Thyroid gland (tissue), 4 donors: Measurements from ENCODE around the gene LYRM4.

Experiments used
- POLR2A ChIP-seq, 2 donors: fragments of 450-650 bp; IDR thresholded peaks; one replicate each; pipeline ENCODE4 v1.6.1; 2017; ENCODE audit warnings: antibody characterized with exemption in 2 of 2, mild to moderate bottlenecking in 2 of 2, moderate library complexity in 1 of 2
- TF ChIP-seq, protein P1 (sequence below), 6 experiments: fragments of 200-600 bp in 3 of 6; fragments of 450-650 bp in 3 of 6; sonication (generic) in 3 of 6; IDR thresholded peaks; one replicate each; pipeline ENCODE4 v1.5.1; 2016 to 2019; ENCODE audit warnings: antibody characterized with exemption in 6 of 6, mild to moderate bottlenecking in 2 of 6, inconsistent platforms in 1 of 6, moderate library complexity in 1 of 6

DNA sequence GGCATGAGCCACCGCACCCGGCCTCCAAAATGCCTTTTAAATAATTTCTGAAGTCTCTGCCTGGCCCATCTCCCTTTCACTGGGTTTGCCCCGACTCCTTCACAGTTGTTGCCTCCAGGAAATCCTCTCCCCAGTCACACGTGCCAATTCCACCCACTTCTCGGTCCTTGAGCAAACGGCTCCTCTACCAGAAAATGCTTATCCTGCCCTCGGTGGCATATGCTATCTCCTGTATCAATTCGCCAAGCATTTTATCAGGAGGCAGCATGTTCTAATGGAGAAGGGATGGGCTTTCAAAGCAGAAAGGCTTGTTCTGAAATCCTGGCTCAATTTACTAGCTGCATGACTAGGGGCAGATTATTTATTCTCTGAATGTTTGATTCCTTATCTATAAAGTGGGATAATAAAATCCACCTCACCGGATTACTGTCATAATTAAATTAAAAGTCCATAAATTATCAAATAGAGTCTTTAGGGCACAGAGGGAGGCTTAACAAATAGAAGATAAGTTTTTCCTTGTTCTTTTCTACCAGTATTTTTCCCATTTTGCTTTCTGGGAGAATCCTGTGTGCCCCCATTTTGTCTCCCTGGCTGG is 109.3 kb downstream of the LYRM4 start:
- TF ChIP-seq, protein P1, sequence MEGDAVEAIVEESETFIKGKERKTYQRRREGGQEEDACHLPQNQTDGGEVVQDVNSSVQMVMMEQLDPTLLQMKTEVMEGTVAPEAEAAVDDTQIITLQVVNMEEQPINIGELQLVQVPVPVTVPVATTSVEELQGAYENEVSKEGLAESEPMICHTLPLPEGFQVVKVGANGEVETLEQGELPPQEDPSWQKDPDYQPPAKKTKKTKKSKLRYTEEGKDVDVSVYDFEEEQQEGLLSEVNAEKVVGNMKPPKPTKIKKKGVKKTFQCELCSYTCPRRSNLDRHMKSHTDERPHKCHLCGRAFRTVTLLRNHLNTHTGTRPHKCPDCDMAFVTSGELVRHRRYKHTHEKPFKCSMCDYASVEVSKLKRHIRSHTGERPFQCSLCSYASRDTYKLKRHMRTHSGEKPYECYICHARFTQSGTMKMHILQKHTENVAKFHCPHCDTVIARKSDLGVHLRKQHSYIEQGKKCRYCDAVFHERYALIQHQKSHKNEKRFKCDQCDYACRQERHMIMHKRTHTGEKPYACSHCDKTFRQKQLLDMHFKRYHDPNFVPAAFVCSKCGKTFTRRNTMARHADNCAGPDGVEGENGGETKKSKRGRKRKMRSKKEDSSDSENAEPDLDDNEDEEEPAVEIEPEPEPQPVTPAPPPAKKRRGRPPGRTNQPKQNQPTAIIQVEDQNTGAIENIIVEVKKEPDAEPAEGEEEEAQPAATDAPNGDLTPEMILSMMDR (IDR thresholded peaks at IDR 0.05), result no peak
- no peak for TF ChIP-seq POLR2A (IDR thresholded peaks at IDR 0.05)
